OCI-LY3 (cell line): ENCODE results near the gene C8G.

ENCODE experiments used
- CTCF ChIP-seq: fragments of 200-600, 300-600 bp; sonication (generic); IDR thresholded peaks from 2 replicates; pipeline ENCODE4 v1.5.1; 2014; ENCODE audit warnings: antibody characterized with exemption, low read length, low read depth
- EZH2phosphoT487 ChIP-seq: fragments of 200-600 bp; shearing (Covaris generic); IDR thresholded peaks from 2 replicates; pipeline ENCODE4 v1.6.1; 2018; ENCODE audit warnings: antibody characterized with exemption, mixed run types, low read depth

DNA sequence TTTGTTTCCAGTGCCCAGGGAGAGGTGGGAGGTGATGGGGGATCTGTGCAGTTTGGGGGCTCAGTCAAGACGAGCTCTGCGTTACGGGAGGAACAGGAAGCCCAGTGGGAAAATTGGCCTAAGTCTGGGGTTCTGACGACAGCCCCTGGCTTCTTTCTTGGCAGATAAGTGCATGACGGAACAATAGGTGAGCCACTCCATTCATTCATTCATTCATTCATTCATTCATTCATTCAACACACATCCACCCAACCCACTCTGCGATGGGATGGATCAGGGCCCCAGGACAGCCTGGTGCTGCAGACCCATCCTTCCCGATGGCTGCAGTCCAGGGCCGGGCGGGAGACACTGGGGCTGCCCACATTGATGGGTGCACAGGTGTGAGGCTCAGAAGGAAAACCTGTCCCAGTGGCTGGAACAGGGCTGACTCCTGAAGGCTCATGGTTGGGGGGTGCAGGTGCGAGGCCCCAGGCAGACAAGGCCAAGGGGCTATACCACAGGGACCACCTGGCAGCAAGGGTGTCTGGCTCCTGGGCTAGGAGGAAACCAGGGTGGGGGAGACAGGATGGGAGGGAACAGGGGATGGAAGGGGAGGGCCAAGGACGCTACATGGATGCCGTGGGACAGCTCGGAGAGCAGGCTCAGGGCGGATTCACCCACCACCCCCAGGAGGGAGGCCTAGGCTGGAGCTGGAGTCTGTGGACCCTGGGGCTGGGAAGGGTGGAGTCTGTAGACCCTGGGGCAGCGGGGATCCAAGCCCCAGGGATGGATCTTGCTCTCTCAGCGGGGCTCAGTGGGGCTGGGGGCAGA is 35.8 kb downstream of the C8G start:
- TF ChIP-seq CTCF = no peak
- TF ChIP-seq EZH2phosphoT487 = no peak
